ENCODE measurements around the gene ACER3.

- TF ChIP-seq CTCF (IDR thresholded peaks at IDR 0.05): no peak
- TF ChIP-seq EP300 (IDR thresholded peaks at IDR 0.05): no peak
- no peak for TF ChIP-seq POLR2A (IDR thresholded peaks at IDR 0.05)
Observed at GRCh38 chr11:76844511-76844910, 16.2 kb upstream of the ACER3 start.
